Measurements from ENCODE around the gene MRPL18. TPM values are rescaled to one million over a fixed set of nuclear protein-coding genes. Genes with fewer than 3 reads are reported as not detected.

The MRPL18 gene
- polyA plus RNA-seq, 1 donor (not counting 4 experiments of a cell fraction or from before 2014, with no cell fraction given) = 127 TPM

- Histone ChIP-seq H3K79me2 (ENCODE audit: control insufficient read depth, insufficient read depth, low read length) (no peaks in the 10 kb centered on the region), H3K4me2 (ENCODE audit: control insufficient read depth, extremely low read depth, insufficient read depth, low read depth, low read length) (no peak overlapping the region), H3K9me1 (ENCODE audit: control insufficient read depth, extremely low read depth, insufficient read depth, low read length) (no peaks in the 10 kb centered on the region), H4K20me1 (ENCODE audit: control insufficient read depth, extremely low read depth, insufficient read depth, low read length) (no peaks in the 10 kb centered on the region), H3K4me1 (ENCODE audit: control insufficient read depth, extremely low read depth, insufficient read depth, low read length) (peaks cover 5% of the 10 kb centered on the region), H3K27me3 (ENCODE audit: control insufficient read depth, extremely low read depth, insufficient read depth, low read length) (no peaks in the 10 kb centered on the region), H3K9me3 (ENCODE audit: control insufficient read depth, low read depth, low read length) (no peaks in the 10 kb centered on the region), H2AFZ (ENCODE audit: control insufficient read depth, low read length) (no peak overlapping the region), H3K4me3 (ENCODE audit: control insufficient read depth in 2 of 3, extremely low read depth in 1 of 3, insufficient read depth in 2 of 3, low read depth in 1 of 3, low read length in 3 of 3) (no peak overlapping the region), H3K36me3 (ENCODE audit: control insufficient read depth in 2 of 2, extremely low read depth in 1 of 2, insufficient read depth in 2 of 2, low read length in 2 of 2) (no peaks in the 10 kb centered on the region), H3K9ac (ENCODE audit: control insufficient read depth, extremely low read depth, insufficient read depth, low read length) (no peak overlapping the region), H3K27ac (ENCODE audit: control insufficient read depth, insufficient read depth, low read length) (no peak overlapping the region)
- TF ChIP-seq EZH2 (IDR thresholded peaks at IDR 0.05; ENCODE audit: low read length) (no peak), CTCF (optimal IDR thresholded peaks at IDR 0.05 in 1 of 3, IDR thresholded peaks at IDR 0.05 in 1 of 3, conservative IDR thresholded peaks at IDR 0.05 in 1 of 3; ENCODE audit: extremely low read depth in 1 of 3, insufficient read depth in 2 of 3, low read length in 3 of 3) (peak in 1 of 3 experiments; percentile 21)
- no peak for FAIRE-seq
- DNase-seq (ENCODE audit: low read depth, low spot score) = no peak
- dilution Hi-C loops (cut with MboI; ENCODE audit: extremely low pct_ligation_motif_present, low sequenced_read_pairs) = no loop called here
These were observed 51.8 kb downstream of the MRPL18 start for GRCh38 chr6:159842035-159842434.

GRCh38 chr6:159844737-159845645 lies 54.7 kb downstream of the MRPL18 start:
- dilution Hi-C loops (cut with MboI; ENCODE audit: extremely low pct_ligation_motif_present, low sequenced_read_pairs) = no loop called here
- Histone ChIP-seq H3K4me3 (ENCODE audit: control insufficient read depth in 2 of 3, extremely low read depth in 1 of 3, insufficient read depth in 2 of 3, low read depth in 1 of 3, low read length in 3 of 3) (no peak overlapping the region), H3K4me2 (ENCODE audit: control insufficient read depth, extremely low read depth, insufficient read depth, low read depth, low read length) (no peak overlapping the region), H3K9me3 (ENCODE audit: control insufficient read depth, low read depth, low read length) (no peaks in the 10 kb centered on the region), H3K9me1 (ENCODE audit: control insufficient read depth, extremely low read depth, insufficient read depth, low read length) (no peaks in the 10 kb centered on the region), H2AFZ (ENCODE audit: control insufficient read depth, low read length) (no peak overlapping the region), H3K36me3 (ENCODE audit: control insufficient read depth in 2 of 2, extremely low read depth in 1 of 2, insufficient read depth in 2 of 2, low read length in 2 of 2) (no peaks in the 10 kb centered on the region), H3K27me3 (ENCODE audit: control insufficient read depth, extremely low read depth, insufficient read depth, low read length) (no peaks in the 10 kb centered on the region), H3K9ac (ENCODE audit: control insufficient read depth, extremely low read depth, insufficient read depth, low read length) (no peak overlapping the region), H4K20me1 (ENCODE audit: control insufficient read depth, extremely low read depth, insufficient read depth, low read length) (no peaks in the 10 kb centered on the region), H3K79me2 (ENCODE audit: control insufficient read depth, insufficient read depth, low read length) (no peaks in the 10 kb centered on the region), H3K4me1 (ENCODE audit: control insufficient read depth, extremely low read depth, insufficient read depth, low read length) (no peaks in the 10 kb centered on the region), H3K27ac (ENCODE audit: control insufficient read depth, insufficient read depth, low read length) (no peak overlapping the region)
- FAIRE-seq (no peak), DNase-seq (ENCODE audit: low read depth, low spot score) (no peak)
- TF ChIP-seq EZH2 (IDR thresholded peaks at IDR 0.05; ENCODE audit: low read length) = no peak
- no peak for TF ChIP-seq CTCF (optimal IDR thresholded peaks at IDR 0.05 in 1 of 3, IDR thresholded peaks at IDR 0.05 in 1 of 3, conservative IDR thresholded peaks at IDR 0.05 in 1 of 3; ENCODE audit: extremely low read depth in 1 of 3, insufficient read depth in 2 of 3, low read length in 3 of 3)

Small RNAs within 50 kb of the gene (small RNA-seq; reads per million reads assigned to genes)
- 113 to 1,515 (median 1,434) reads per million in 3 experiments for gene SNORA20 (ENCODE audit: insufficient read length in 3 of 3, low read depth in 3 of 3, low replicate concordance in 1 of 3)
- gene SNORA29 (ENCODE audit: insufficient read length in 3 of 3, low read depth in 3 of 3, low replicate concordance in 1 of 3) = 0 reads per million in 3 experiments

Other genes with a start within 250 kb of the MRPL18 start
- gene SOD2, start 97.2 kb upstream of the MRPL18 start, polyA plus RNA-seq = 28.6 to 48.7 TPM (median 41.9 TPM) in 3 replicates
- 20.6 to 40.2 TPM (median 35.3 TPM) in 3 replicates for gene WTAP, start 63.0 kb upstream of the MRPL18 start, polyA plus RNA-seq
- 92.6 to 217 TPM (median 205 TPM) in 3 replicates for gene ACAT2, start 28.4 kb upstream of the MRPL18 start, polyA plus RNA-seq
- 72.8 to 174 TPM (median 174 TPM) in 3 replicates for gene TCP1, start 865 bp upstream of the MRPL18 start, polyA plus RNA-seq
- gene PNLDC1, start 9.8 kb downstream of the MRPL18 start, polyA plus RNA-seq = 0.05 to 0.14 TPM (median 0.12 TPM) in 3 replicates
- not detected in 3 replicates for gene MAS1, start 100.5 kb downstream of the MRPL18 start, polyA plus RNA-seq
- 25.3 to 40.9 TPM (median 39.7 TPM) in 3 replicates for gene IGF2R, start 178.6 kb downstream of the MRPL18 start, polyA plus RNA-seq